GM10248 (cell line): ENCODE results near the gene ZNF679.
A peak's percentile ranks its signal among the peaks of the same experiment; 100 is the strongest.
"Not testable (repeated sequence)": the region's sequence is repeated elsewhere in the genome, so short reads cannot be mapped to it uniquely, and the experiment has no call there.

ENCODE experiments used
- CTCF ChIA-PET: fragments of 300-600 bp; sonication (Branson Sonifier 250); formaldehyde crosslinking; extraction: SDS; loops from one replicate; lab custom pipeline; 2021; ENCODE audit warnings: antibody characterized with exemption; lab: Yijun Ruan, JAX
- POLR2A ChIA-PET: fragments of 350-650 bp; sonication (Branson Sonifier 250); formaldehyde crosslinking; extraction: SDS; loops from one replicate; lab custom pipeline; 2020; ENCODE audit warnings: antibody characterized with exemption; lab: Yijun Ruan, JAX
- DNase-seq: peaks from one replicate; pipeline ENCODE4 v3.0.0; 2012; ENCODE audit errors: extremely low spot score
- TF ChIP-seq, protein P1 (sequence below): IDR thresholded peaks from 2 replicates; pipeline ENCODE4 v1.5.1; 2012; ENCODE audit warnings: mild to moderate bottlenecking, low read depth; ENCODE audit errors: extremely low read depth, missing control alignments, control extremely low read depth

The ZNF679 gene

DNA sequence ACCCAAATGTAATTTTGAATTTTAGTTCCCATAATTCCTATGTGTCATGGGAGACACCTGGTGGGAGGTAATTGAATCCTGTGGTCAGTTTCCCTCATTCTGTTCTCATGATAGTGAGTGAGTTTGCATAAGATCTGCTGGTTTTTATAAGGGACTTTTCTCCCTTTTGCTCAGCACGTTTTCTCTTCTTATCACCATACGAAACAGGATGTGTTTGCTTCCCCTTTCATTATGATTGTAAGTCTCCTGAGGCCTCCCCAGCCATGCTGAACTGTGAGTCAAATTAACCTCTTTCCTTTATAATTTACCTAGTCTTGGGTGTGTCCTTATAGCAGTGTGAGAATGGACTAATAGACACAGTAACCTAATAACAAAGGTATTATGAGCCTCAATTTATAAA lies 49.4 kb downstream of the ZNF679 start:
- TF ChIP-seq, protein P1, sequence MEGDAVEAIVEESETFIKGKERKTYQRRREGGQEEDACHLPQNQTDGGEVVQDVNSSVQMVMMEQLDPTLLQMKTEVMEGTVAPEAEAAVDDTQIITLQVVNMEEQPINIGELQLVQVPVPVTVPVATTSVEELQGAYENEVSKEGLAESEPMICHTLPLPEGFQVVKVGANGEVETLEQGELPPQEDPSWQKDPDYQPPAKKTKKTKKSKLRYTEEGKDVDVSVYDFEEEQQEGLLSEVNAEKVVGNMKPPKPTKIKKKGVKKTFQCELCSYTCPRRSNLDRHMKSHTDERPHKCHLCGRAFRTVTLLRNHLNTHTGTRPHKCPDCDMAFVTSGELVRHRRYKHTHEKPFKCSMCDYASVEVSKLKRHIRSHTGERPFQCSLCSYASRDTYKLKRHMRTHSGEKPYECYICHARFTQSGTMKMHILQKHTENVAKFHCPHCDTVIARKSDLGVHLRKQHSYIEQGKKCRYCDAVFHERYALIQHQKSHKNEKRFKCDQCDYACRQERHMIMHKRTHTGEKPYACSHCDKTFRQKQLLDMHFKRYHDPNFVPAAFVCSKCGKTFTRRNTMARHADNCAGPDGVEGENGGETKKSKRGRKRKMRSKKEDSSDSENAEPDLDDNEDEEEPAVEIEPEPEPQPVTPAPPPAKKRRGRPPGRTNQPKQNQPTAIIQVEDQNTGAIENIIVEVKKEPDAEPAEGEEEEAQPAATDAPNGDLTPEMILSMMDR: no peak
- POLR2A ChIA-PET: no interaction called here
- no peak for DNase-seq
- CTCF ChIA-PET: no interaction called here

DNA sequence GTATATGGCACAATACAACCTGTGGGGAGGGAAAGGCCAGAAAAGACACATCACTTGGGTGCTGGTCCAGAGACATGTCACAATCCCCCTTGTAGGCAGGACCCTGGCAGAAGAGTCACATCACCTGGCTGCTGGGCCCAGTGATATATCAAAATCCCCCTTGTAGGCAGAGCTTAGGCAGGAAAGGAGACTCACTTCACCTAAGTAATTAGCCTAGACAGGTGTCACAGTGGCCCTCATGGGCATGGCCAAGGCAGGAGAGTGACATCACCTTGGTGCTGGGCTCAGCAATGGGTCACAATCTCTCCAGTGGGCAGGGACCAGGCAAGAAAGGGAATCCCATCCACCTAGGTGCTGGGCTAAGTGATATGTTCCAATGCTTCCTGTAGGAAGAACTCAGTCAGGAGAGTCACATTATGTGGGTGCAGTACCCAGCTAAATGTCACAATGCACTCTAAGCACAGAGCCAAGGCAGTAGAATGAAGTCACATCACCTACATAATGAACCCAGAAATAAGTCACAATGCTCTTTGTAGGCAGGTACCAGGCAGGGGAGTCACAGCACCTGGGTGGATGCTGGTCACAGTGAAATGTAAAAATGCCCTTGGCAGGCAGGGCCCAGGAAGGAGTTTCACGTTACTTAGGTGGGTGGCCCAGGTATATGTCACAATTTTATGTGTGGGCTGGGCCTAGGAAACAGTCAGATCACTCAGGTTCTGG lies 66.6 kb downstream of the ZNF679 start:
- ChIA-PET CTCF (no interaction called here), POLR2A (no interaction called here)
- DNase-seq: no peak
- TF ChIP-seq, protein P1: no peak

DNA sequence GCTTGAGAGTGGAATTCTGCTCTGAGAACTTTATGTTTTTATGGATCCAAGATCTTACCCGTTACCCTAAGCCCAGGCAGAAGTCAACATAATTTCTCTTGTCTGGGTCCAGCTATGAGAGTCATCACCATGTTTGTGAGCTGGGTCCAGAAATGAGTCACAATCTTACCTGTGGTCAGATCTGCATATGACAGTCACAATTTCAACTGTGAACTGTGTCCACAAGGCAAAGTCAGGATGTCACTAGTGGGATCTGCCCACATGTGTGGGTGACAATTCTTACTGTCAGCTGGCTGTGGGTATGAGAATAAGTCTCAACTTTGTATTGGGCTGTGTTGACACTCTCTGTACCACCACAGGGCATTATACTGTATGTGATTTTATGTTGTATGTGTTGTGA lies 69.1 kb downstream of the ZNF679 start:
- POLR2A ChIA-PET, CTCF ChIA-PET, DNase-seq: not testable (repeated sequence)

DNA sequence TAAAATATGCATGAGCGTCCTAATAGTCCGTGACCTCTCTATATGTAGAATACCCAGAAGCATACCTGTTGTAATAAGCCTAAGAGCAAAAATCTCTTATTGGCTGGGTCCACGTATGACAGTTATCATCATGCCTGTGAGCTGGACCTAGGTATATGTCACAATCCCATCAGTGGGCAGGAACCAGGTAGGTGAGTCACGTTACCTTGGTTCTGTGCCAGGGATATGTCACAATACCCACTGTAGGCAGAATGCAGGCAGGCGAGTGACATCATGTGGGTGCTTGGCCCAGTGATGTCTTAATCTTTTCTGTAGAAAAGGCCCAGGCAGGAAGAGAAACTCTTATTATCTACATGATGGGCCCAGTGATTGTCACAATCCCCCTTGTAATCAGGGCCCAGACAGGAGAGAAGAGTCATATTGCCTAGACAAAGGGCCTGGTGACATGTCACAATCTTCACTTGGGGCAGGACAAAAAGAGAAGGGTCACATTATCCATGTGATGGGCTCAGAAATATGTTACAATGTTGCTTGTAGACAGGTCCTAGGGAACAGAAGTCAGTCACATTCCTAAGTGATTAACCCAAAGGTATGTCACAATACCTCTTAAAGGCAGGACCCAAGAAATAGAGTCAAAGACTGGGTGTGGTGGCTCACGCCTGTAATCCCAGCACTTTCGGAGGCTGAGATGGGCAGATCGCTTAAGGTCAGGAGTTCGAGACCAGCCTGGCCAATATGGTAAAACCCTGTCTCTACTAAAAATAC lies 72.5 kb downstream of the ZNF679 start:
- ChIA-PET POLR2A (no interaction called here), CTCF (no interaction called here)
- no peak for DNase-seq
- TF ChIP-seq, protein P1: no peak

DNA sequence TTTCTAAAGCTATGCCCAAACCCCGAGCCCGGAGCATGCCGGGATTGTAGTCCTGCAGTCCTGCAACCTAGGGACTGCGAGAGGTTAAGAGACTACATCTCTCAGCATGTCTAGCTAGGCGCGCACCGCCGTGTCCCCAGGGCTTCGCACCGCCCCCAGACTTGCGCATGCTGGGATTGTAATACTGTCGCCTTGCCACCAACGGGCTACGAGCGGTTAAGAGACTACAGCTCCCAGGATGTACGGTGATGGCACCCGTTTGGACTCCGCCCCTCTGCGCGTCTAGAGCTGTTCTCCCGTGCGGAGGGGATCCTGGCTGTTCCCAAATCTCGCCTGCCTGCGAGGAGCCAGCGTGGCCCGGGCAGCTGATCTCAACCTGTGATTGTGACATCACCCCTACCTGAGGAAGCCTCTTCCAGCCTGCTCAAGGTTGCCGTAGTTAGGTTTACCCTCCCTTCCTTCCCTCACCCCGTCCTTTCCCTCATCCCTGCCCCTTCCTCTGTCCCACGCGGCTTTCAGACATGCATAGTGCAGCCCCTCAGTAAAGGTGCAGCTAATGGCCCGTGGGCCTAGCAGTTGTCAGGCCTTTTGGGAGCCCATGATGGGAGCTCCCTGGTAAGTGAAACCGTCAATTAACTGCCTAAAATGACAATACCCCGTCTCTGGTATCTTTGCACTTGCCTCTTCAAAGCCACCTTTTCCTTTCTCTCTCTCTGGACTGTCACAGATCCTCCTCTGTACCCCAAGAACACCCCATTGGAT lies 79.2 kb downstream of the ZNF679 start:
- POLR2A ChIA-PET: interaction anchor here (0.7 to 1.0 kb wide), 2 partner anchors 12 to 255 kb away, joined by 3 to 5 read pairs; partner anchors contain the start of gene ZNF680
- CTCF ChIA-PET: interaction anchor here (1.7 kb wide), 1 partner anchor 10 kb away, joined by 6 read pairs; no protein-coding TSS in a partner anchor
- DNase-seq: peak; percentile 80
- TF ChIP-seq, protein P1: no peak

DNA sequence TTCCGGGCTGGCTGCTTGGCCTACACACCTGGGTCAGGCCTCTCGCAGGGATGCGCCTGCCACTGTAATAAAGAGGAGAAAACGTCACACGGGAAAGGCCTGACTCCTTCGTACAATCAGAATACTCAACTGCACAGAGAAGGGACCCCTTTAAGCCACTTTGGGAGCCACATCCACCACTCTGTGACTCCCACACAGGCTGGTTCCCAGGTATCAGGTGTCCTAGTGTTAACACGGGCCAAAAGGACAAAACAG lies 79.7 kb downstream of the ZNF679 start:
- CTCF ChIA-PET: no interaction called here
- POLR2A ChIA-PET: no interaction called here
- no peak for DNase-seq
- TF ChIP-seq, protein P1: no peak
